ENCODE data around the gene KRTAP10-4.
"Not testable (repeated sequence)": the region's sequence is repeated elsewhere in the genome, so short reads cannot be mapped to it uniquely, and the experiment has no call there.

KRTAP10-4 gene, protein sequence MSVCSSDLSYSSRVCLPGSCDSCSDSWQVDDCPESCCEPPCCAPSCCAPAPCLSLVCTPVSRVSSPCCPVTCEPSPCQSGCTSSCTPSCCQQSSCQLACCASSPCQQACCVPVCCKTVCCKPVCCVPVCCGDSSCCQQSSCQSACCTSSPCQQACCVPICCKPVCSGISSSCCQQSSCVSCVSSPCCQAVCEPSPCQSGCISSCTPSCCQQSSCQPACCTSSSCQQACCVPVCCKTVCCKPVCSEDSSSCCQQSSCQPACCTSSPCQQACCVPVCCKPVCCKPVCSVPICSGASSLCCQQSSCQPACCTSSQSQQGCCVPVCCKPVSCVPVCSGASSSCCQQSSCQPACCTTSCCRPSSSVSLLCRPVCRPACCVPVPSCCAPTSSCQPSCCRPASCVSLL

DNA sequence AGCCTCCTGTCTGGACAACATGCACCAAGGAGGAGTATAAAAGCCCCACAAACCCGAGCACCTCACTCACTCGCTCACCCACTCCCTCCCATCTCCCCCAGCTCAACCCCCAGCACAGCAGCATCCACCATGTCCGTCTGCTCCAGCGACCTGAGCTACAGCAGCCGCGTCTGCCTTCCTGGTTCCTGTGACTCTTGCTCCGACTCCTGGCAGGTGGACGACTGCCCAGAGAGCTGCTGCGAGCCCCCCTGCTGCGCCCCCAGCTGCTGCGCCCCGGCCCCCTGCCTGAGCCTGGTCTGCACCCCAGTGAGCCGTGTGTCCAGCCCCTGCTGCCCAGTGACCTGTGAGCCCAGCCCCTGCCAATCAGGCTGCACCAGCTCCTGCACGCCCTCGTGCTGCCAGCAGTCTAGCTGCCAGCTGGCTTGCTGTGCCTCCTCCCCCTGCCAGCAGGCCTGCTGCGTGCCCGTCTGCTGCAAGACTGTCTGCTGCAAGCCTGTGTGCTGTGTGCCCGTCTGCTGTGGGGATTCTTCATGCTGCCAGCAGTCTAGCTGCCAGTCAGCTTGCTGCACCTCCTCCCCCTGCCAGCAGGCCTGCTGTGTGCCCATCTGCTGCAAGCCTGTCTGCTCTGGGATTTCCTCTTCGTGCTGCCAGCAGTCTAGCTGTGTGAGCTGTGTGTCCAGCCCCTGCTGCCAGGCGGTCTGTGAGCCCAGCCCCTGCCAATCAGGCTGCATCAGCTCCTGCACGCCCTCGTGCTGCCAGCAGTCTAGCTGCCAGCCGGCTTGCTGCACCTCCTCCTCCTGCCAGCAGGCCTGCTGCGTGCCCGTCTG is at the start of gene KRTAP10-4:
Gene KRTAP10-4 (plus strand): TSS at position 100 of the 827 bp plus-strand sequence. CDS start 30 bp downstream, at position 130.
- DNase-seq = not testable (repeated sequence)

DNA sequence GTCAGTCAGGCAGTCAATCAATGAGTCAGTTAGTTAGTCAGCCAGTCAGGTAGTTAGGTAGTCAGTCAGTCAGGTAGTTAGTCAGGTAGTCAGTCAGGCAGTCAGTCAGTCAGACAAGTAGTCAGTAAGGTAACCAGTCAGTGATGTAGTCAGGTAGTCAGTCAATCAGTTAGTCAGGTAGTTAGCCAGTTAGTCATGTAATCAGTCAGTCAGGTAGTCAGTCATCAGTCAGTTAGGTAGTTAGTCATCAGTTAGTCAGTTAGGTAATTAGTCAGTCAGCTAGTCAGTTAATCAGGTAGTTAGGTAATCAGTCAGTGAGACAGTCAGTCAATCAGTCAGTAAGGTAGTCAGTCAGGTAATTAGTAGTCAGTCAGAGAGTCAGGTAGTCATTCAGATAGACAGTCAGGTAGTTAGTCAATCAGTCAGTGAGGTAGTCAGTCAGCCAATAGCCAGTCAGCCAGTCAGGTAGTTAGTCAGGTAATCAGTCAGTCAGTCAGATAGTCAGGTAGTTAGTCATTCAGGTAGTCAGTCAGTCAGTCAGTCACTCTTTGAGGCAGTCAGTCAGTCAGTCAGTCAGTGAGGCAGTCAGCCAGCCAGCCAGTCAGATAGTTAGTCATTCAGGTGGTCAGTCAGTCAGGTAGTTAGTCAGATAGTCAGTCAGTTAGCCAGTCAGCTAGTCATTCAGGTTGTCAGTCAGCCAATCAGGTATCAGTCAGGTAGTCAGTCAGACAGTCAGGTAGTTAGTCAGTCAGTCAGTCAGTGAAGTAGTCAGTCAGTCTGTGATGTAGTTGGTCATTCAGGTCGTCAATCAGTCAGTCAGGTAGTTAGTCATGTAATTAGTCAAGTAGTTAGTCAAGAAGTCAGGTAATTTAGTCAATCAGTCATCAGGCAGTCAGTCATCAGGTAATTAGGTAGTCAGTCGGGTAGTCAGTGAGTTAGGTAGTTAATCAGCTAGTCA is 48.8 kb upstream of the KRTAP10-4 start:
- no peak for DNase-seq

DNA sequence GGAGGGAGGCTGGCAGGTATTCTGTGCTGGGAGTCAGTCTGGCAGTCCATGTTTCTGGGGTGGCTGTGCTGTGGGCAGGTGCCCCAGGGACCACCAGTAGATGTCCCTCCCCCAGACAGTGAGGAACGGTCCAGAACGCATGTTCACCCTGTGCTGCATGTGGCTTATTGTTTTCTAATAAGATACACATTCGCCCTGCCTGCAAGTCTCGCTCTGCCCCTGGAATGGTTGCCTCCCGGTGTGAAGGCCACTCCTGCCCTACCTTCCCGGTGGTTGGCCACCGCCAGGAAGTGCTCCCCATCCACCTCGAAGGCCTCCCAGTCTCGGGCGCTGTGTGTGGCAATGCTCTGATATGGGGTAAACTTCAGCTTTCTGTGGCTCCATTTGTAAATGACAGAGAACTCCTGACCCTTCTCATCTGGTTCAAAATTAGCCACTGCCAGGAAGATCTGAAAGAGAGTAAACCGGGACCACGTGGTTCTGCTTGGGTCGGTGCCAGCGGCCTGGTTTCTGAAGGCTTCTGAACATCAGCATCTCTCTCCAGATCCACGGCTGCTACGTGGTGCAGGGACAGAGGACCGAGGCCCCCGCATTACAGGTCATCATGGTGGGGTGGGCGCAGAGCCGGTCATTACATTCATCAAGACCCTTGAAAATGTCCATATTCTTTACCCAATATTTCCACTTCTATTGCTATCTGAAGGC is 48.0 kb upstream of the KRTAP10-4 start:
- DNase-seq = no peak

DNA sequence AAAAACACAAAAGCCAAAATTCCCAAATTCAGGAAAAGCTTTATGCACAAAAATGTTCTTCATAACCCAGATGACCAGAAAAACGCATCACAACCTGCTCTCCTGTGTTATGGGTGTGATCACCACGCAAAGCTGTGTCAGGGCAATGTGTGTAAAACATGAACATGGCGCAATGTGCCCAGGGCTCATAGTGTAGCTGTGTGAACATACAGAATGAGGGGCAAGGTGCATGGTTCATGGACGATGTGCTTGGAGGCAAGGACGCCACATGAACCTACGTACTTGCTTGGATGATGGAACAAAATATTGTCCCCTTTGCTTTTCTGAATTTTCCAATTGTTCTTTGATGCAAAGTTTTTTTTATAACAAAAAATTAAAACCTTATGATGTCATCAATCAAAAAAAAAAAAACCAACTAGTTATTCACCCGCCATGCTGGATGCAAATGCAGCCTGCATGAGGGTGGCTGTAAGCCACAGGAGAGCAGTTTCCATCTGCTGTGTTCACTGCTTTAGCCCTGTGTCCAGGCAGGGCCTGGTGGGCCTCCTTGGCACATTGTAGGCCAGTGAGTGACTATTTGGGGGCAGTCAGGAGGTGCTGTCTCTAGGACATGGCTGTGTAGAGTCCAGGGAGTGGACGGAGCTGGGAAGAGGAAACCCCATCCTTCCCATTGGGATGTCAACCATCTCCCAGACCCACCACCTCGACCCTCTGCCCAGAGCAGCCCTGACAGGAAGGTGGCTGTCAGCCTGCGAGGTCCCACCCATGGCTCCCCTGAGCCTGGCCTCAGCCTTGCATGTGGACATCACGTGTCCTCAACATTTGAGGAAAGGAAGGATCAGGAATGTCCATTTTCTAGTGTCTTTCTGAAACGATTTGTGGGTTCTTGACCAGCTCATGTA is 47.2 kb upstream of the KRTAP10-4 start:
- no peak for DNase-seq

DNA sequence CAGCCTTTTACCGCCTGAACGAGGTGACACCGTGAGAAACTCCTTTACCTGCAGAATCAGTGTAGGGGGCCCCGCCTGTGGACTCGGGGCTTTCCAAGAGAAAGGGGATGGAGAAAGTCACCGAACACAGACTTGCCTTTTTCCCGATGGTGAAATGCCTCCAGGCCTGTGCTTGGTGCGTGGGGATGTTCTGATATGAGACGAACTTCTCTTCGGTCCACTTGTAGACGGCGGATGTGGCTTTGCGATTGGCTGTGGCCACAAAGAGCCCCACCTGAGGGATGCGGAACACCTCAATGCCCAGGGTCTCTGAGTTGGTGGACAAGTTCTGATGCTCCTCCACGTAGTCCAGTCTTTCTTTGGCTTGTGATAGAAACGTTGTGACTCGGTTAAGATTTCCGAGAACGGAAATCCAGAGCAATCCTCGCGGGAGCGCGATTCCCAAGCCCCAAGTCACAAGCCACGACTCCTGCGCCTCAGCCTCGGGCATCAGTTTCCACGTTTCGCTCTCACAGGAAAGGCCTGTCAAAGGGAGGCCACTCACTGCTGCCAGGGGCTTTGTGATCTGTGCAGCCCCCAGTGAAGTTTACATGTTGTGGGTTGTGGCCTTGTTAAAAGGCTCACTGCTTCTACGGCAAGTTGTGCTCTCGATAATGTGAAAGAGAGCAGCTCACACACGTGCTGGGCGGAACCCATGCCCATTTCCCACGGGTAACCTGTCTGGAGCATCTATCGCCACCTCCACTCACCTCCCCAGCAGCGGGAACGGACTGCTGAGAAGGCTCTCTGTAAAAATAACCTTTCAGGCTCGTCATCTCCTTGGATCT is 46.2 kb upstream of the KRTAP10-4 start:
- no peak for DNase-seq

DNA sequence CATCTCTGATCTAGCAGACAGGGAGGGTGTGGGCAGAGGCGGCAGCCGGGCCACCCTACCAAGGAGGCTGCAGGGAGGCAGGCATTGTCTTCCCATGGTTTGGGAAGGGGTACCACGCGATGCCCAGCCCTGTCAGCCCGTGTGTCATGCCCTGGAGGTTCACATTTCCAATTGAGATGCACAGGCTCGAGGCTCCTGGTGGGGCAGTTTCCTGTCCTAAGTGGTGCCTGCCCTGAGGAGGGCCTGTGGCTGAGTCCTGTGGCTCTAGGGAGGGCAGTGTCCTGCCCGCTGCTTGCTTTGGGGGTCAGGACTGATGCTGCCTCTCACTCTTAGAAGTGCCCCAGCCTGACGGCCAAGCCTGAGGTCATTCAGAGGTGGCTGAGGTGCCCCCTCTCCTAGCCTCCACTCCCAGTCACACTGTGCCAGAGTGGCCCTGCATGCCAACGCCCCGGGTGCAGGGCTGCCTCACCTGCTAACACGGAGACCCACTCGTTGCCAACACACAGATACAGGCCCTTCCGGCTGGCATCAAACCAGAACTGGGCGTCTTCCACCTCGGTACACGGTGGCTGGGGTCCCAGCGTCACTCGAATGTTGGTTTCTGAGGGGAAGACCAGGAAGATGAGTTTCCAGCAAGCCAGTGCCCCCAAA is 45.4 kb upstream of the KRTAP10-4 start:
- DNase-seq = no peak

DNA sequence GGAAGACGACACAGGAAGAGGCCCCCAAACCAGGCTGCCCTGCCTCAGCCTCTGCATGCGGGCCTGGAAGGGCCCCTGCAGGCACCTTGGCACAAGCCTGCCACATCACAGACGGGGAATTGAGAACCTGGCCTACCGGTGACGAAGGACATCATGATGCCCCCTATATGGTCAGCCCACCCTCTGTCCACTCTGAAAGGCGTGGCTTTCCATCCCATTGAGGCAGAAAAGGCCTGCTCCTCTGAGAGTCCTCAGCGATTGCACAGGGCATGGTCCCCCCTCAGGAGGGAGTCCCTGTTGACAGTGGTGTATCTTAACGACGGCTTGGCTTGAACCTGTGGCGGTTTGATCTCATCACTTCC is 44.9 kb upstream of the KRTAP10-4 start:
- DNase-seq = no peak

DNA sequence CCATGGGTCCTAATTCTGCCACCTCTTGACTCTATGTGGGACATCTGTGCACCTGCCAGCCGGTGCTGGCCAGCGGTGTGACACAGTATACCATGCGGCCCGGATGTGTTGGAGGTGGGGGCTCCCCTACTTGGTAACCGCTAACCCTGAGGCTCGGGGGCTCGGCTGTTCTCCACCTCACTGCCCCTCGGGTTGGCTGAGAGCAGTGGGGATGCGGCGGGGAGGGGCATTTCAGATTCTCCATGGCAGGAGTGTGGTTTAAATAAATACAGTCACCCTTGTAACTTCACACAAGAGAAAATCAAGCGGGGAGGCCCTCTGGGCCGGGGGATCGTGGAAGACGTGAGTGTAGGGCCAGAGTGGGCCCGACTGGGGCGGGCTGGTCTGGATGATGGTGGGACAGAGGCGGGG is 44.5 kb upstream of the KRTAP10-4 start:
- DNase-seq = no peak

DNA sequence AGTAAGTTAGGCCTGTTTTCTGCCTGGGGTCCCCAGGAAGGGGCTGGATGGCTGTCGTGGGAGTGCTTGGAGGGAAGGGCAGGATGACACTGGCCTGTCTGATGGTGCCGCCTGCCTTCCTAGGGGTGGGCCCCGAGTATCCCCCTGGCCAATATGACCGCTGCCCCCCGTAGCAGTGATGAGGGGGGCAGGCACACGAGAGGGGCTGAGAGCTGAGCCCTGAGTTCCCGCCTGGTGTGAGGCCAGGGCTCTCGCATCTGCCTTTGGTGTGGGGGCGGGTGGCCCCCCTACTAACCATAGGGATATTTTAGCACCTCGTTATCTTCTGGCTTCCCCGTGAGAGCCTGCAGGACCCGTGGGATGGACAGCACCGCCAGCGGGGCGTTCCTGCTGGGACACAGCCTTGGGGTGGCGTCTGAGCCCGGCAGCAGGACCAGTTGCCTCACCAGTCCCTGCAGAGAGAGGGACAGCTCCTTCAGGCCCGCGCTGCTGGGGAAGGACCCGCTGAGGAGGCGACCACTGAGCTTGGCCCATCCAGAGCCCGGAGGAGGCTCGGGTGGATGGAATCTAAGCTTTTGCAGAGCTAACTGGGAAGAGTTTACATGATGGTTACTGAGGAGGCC is 43.9 kb upstream of the KRTAP10-4 start:
- DNase-seq = no peak

DNA sequence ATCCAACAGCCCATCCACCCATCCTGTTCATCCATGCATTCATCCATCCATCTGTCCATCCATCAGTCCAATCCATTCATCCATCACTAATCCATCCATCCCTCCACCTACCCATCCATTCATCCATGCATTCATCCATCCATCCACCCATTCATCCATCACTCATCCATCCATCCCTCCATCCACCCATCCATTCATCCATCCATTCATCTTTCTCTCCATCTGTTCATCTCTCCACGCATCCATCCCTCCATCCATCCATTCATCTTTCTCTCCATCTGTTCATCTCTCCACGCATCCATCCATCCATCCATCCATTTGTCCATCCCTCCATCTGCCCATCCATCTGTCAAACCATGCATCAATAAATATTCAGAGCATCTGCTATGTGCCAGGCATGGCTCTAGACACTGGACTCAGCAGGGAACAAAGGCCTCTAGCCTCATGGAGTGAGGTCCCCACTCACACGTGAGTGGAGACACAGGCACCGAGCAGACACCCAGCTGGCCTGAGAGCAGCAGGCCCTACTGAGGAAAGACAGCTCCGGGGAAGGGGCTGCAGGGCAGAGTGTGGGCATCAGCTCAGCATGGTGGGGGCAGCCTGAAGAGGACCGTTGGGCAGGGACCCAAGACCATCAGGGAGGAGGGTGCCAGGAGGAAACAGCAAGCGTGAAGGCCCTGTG is 43.2 kb upstream of the KRTAP10-4 start:
- DNase-seq = no peak

DNA sequence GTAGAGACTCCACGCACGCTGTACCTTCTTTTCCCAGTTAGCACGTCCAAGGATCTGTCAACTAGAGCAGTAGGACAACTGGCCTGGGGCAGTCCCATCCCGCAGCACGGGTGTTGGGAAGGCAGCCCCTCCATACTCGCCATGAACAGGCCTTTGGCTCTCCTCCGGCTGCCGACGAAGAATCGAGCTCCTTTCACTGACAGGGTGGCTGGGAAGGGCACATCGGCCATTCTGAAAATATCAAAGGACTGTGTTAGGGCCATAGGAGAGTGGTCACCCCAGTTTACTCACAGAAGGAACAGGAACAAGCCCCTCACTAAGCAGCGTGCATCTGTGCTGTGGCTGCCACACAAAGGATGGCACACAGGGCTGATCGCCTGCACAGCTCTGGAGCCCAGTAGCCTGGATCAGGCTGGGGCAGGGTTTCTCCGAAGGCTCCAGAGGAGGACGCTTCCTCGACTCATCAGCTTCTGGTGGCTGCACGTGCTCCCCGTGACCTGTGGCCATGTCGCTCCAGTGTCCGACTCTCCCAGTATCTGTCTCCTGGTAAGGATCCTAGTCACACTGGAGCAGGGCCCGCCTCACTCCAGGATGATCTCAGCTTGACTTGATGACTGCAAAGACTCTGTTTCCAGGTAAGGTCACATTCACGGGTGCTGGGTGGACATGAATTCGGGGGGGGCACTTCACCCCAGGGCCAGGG is 42.5 kb upstream of the KRTAP10-4 start:
- no peak for DNase-seq

DNA sequence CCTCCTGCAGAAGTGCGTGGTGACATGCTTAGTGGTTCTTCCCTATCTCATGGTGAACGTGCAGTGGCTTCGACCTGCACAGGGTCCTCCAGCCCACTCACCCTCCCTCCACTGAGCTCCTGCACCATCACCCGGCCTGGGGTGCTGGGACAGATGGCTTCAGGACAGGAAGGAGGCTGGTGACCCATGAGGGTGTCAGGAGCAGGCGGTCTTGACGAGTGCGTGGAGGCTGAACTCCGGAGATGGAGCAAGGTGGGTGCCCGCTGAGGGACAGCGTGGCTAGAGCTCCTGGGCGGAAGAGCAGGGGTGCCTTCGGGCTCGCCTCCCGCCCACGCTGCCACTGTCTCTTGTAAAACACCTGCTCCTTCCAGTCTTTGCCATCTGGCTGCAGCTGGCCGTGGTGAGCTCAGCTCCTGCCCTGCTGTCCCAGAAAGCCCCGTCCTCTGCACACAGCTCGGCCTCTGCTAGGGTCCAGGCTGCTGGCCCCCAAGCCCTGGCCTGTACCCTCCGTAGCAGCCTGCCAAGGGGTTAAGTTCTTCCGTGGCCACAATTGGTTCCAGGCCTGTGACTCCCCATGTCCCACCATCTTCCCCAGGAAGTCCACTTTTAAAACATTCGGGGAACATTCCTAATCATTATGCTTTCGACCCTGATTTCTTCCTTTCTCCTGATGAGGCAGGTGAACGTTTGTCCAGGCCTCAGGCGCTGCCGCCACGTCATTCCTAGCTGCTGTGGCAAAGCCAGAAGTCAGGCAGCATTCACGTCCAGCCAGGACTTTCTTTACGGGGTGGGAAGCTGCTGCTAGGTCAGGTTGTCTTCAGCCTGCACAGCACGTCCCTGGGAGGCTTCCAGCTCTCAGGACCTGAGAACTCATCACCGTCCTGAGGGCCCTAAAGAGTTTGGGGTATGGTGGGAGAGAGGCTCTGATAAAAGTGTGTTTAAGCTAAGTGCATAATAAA is 41.6 kb upstream of the KRTAP10-4 start:
- peak; percentile 70 for DNase-seq

DNA sequence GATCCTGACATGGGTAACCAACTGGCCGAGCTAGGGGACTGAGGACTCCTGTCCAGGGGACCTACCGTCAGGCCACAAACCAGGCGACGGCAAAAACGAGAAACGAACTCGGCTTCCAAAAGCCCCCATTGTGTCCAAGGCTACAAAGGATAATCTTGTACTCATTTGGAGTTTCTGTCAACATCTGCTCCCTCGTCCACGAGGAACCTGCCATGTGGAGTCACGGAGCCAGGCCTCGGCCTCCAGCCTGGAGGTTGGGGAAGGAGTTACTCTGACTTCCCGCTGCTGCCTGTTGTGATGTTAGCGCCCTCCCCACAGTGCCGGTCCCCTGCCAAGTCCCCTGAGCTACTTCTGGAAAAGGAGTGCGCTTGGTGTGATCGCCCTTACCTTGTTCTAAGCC is 40.8 kb upstream of the KRTAP10-4 start:
- no peak for DNase-seq

DNA sequence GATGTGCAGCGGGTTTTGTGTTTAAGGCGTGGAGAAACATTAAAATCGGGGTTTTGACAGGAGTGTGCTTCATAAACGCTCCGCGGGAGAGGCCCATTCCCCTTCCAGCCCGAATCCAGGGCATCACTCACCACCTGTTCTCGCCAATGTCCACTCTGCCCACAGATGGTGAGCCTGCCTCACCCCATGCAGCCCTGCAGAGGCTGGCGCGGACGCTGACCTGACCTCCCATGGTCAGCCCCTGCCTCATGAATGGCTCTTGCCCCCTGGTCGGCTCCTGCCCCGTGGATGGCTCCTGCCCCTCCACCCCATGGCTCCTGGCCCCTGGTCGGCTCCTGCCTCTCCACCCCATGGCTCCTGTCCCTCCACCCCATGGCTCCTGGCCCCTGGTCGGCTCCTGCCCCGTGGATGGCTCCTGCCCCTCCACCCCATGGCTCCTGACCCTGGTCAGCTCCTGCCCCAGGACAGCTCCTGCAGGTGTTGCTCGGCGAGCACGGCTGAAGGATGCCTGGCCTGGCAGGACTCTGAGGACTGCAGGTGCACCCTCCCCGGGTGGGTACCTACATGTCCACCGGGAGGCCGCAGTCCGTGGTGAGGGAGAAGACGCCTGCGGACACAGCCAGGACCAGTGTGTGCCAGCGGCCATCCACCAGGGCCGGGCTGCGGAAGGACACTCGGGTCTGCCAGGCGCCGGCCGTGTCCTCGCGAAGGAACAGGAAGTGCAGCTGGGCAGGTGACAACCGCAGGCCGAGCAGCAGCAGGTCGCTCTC is 40.2 kb upstream of the KRTAP10-4 start:
- DNase-seq = no peak

DNA sequence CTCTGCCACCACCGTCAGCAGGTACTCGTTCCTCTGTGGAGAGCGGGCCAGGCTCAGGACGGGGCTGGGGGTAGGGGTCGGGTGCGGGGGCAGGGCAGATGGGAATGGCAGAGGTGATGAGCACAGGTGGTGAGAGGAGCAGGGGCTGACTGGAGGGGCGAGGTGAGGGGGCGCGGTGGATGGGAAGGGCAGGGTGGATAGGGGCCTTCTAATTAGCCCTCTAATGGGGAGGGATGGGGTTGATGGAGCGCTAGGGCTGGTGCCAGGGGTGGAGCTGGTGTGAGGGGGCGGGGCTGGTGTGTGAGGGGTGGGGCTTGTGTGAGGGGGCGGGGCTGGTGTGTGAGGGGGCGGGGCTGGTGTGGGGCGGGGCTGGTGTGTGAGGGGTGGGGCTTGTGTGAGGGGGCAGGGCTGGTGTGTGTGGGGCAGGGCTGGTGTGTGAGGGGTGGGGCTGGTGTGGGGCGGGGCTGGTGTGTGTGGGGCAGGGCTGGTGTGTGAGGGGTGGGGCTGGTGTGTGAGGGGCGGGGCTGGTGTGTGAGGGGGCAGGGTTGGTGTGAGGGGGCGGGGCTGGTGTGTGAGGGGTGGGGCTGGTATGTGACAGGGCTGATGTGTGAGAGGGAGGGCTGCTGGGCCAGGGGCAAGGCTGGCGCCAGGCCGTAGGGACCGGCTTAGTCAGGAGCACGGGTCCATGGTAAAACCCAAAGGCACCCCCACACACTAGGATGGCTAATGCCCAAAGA is 39.5 kb upstream of the KRTAP10-4 start:
- no peak for DNase-seq

Data from SHP77 treated with DMSO at 0.1 percent for 48 hours (cell line).